Calu3 (cell line): ENCODE results near the gene NAT9. TPM values are rescaled to one million over a fixed set of nuclear protein-coding genes. Genes with fewer than 3 reads are reported as not detected.

Source experiments
- BruUV-seq: library from RNA; stranded (reverse); fragments of 400-500 nt; replicated peaks from 2 replicates; lab custom pipeline; 2021; lab: Mats Ljungman, UMichigan
- CTCF ChIA-PET: fragments of 300-600 bp; sonication (Branson Sonifier 250); formaldehyde crosslinking; loops from one replicate; lab custom pipeline; 2022; ENCODE audit warnings: antibody characterized with exemption; lab: Charles Lee
- DNase-seq: peaks from one replicate; pipeline ENCODE4 v3.0.0; 2022
- H3K27ac Mint-ChIP-seq: one replicate; pipeline ENCODE4 v1.8.0; 2022; ENCODE audit warnings: mixed read lengths; ENCODE audit not compliant: unreplicated experiment
- H3K27me3 Mint-ChIP-seq: one replicate; pipeline ENCODE4 v1.8.0; 2022; ENCODE audit warnings: mixed read lengths; ENCODE audit not compliant: unreplicated experiment
- H3K36me3 Mint-ChIP-seq: one replicate; pipeline ENCODE4 v1.8.0; 2022; ENCODE audit warnings: mild to moderate bottlenecking, moderate library complexity, mixed read lengths; ENCODE audit not compliant: insufficient read depth, unreplicated experiment
- H3K4me1 Mint-ChIP-seq: one replicate; pipeline ENCODE4 v1.8.0; 2022; ENCODE audit warnings: mild to moderate bottlenecking, low read depth, mixed read lengths; ENCODE audit not compliant: unreplicated experiment
- H3K4me3 Mint-ChIP-seq: one replicate; pipeline ENCODE4 v1.8.0; 2022; ENCODE audit warnings: mild to moderate bottlenecking, low read depth, moderate library complexity, mixed read lengths; ENCODE audit not compliant: unreplicated experiment
- H3K9me3 Mint-ChIP-seq: one replicate; pipeline ENCODE4 v1.8.0; 2022; ENCODE audit warnings: low read depth, mixed read lengths; ENCODE audit not compliant: unreplicated experiment
- CTCF ChIP-seq: fragments of 200-600 bp; IDR thresholded peaks from one replicate; pipeline ENCODE4 v1.8.0; 2022; ENCODE audit warnings: antibody characterized with exemption; ENCODE audit not compliant: unreplicated experiment
- intact Hi-C: fragments of 100-400 bp; cut with micrococcal nuclease; formaldehyde crosslinking; loops from one replicate; pipeline ENCODE4 v1.10.0; 2022; ENCODE audit not compliant: unreplicated experiment
- total RNA-seq: library from RNA; stranded (reverse); gene quantifications from 2 replicates; pipeline ENCODE4 v1.2.3, GENCODE V29; 2022

The NAT9 gene
- total RNA-seq, 1 experiment from 2014 or later: 66.5 TPM

GRCh38 chr17:74757931-74758847 lies 18.0 kb downstream of the NAT9 start:
- Mint-ChIP-seq H3K9me3 (no peaks in the 10 kb centered on the region), H3K36me3 (peaks cover 23% of the 10 kb centered on the region), H3K4me1 (peaks cover 52% of the 10 kb centered on the region), H3K4me3 (peak overlapping the region; percentile 65), H3K27me3 (no peaks in the 10 kb centered on the region), H3K27ac (peak overlapping the region; percentile 68)
- no peak for TF ChIP-seq CTCF
- CTCF ChIA-PET: interaction anchor here (1.7 to 4.4 kb wide), 2 partner anchors 12 to 14 kb away, joined by 7 to 30 read pairs; no protein-coding TSS in a partner anchor
- BruUV-seq: no TSS peak
- intact Hi-C loops: no loop called here
- DNase-seq: peak; percentile 48

GRCh38 chr17:74757502-74757901 lies 18.6 kb downstream of the NAT9 start:
- no peak for TF ChIP-seq CTCF
- intact Hi-C loops: no loop called here
- no peaks in the 10 kb centered on the region for H3K9me3 Mint-ChIP-seq
- peaks cover 52% of the 10 kb centered on the region for H3K4me1 Mint-ChIP-seq
- peaks cover 28% of the 10 kb centered on the region for H3K36me3 Mint-ChIP-seq
- BruUV-seq: no TSS peak
- H3K4me3 Mint-ChIP-seq: peak overlapping the region; percentile 65
- H3K27me3 Mint-ChIP-seq: no peaks in the 10 kb centered on the region
- DNase-seq: peak; percentile 57
- CTCF ChIA-PET: interaction anchor here (1.7 to 4.4 kb wide), 2 partner anchors 13 kb away, joined by 7 to 30 read pairs; no protein-coding TSS in a partner anchor
- peak overlapping the region; percentile 68 for H3K27ac Mint-ChIP-seq

GRCh38 chr17:74756891-74757290 lies 19.3 kb downstream of the NAT9 start:
- H3K4me1 Mint-ChIP-seq: peaks cover 58% of the 10 kb centered on the region

GRCh38 chr17:74755533-74755932 lies 20.6 kb downstream of the NAT9 start:
- CTCF ChIA-PET: interaction anchor here (0.7 kb wide), 2 partner anchors 12 to 371 kb away, joined by 3 read pairs; no protein-coding TSS in a partner anchor
- H3K27me3 Mint-ChIP-seq: no peaks in the 10 kb centered on the region
- H3K4me3 Mint-ChIP-seq: no peak overlapping the region
- H3K36me3 Mint-ChIP-seq: peaks cover 43% of the 10 kb centered on the region
- H3K27ac Mint-ChIP-seq: no peak overlapping the region
- no peaks in the 10 kb centered on the region for H3K9me3 Mint-ChIP-seq
- no peak for TF ChIP-seq CTCF
- intact Hi-C loops: no loop called here
- DNase-seq: no peak
- H3K4me1 Mint-ChIP-seq: peaks cover 67% of the 10 kb centered on the region
- no TSS peak for BruUV-seq

More at GRCh38 chr17:74756891-74757290, 19.3 kb downstream of the NAT9 start:
- no peak for DNase-seq
- H3K9me3 Mint-ChIP-seq: no peaks in the 10 kb centered on the region
- CTCF ChIA-PET: interaction anchor here (1.0 to 4.4 kb wide), 3 partner anchors 12 to 17 kb away, joined by 5 to 30 read pairs (median 7); no protein-coding TSS in a partner anchor
- H3K36me3 Mint-ChIP-seq: peaks cover 32% of the 10 kb centered on the region
- no peaks in the 10 kb centered on the region for H3K27me3 Mint-ChIP-seq
- BruUV-seq: no TSS peak
- peak overlapping the region; percentile 65 for H3K4me3 Mint-ChIP-seq
- H3K27ac Mint-ChIP-seq: peak overlapping the region; percentile 42
- intact Hi-C loops: no loop called here
- no peak for TF ChIP-seq CTCF
